Activated naive CD4-positive, alpha-beta T cell treated with anti-CD3 and anti-CD28 coated beads, Interleukin-2, amount 50 U/mL, for 24 hours (primary cell): ENCODE data around the gene PLEKHH1.

ENCODE experiments used
- H3K27ac Mint-ChIP-seq: one replicate; pipeline ENCODE4 v1.8.0; 2021; ENCODE audit warnings: mild to moderate bottlenecking, mixed read lengths
- H3K27me3 Mint-ChIP-seq: one replicate; pipeline ENCODE4 v1.8.0; 2021; ENCODE audit warnings: mixed read lengths
- H3K36me3 Mint-ChIP-seq: one replicate; pipeline ENCODE4 v1.8.0; 2021; ENCODE audit warnings: mixed read lengths
- H3K4me1 Mint-ChIP-seq: one replicate; pipeline ENCODE4 v1.8.0; 2021; ENCODE audit warnings: mixed read lengths
- H3K4me3 Mint-ChIP-seq: one replicate; pipeline ENCODE4 v1.8.0; 2021; ENCODE audit warnings: mild to moderate bottlenecking, mixed read lengths
- H3K9me3 Mint-ChIP-seq: one replicate; pipeline ENCODE4 v1.8.0; 2021; ENCODE audit warnings: mixed read lengths

PLEKHH1 gene

GRCh38 chr14:67636361-67636919 lies 103.3 kb downstream of the PLEKHH1 start:
- Mint-ChIP-seq H3K27ac (no peak overlapping the region), H3K9me3 (no peaks in the 10 kb centered on the region), H3K4me1 (no peaks in the 10 kb centered on the region), H3K36me3 (peaks cover 8% of the 10 kb centered on the region), H3K4me3 (no peak overlapping the region), H3K27me3 (no peaks in the 10 kb centered on the region)

DNA sequence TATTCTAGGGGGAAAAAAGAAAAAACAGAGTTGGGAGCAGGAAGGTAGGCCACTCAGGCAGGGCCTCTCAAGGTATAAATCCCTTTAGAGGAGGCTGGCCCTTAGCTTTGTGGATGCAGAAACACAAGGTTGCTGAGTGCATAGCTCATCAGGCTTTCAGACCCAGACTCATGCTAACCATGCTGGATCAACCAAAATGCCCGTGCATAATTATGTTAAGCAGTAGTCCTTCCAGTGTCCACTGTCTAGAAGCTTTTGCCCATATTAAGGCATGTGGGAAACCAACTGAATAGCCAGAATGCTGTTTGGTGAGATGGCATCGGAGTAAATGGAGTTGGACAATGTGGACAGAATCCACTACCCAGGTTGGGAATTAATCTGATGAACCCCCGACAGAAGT lies 105.6 kb downstream of the PLEKHH1 start:
- Mint-ChIP-seq H3K4me3 (no peak overlapping the region), H3K27me3 (no peaks in the 10 kb centered on the region), H3K4me1 (peaks cover 8% of the 10 kb centered on the region), H3K27ac (no peak overlapping the region), H3K36me3 (peaks cover 3% of the 10 kb centered on the region), H3K9me3 (no peaks in the 10 kb centered on the region)
